SU-DHL-6 (cell line): ENCODE results near the gene SULF2.

Experiments
- H2AFZ ChIP-seq: fragments of 200-600 bp; sonication (generic); 2 replicates; pipeline ENCODE4 v1.6.1; 2014; ENCODE audit warnings: low read depth, mild to moderate bottlenecking, moderate library complexity, mixed read lengths, antibody characterized with exemption, low read length; ENCODE audit not compliant: severe bottlenecking
- H3F3A ChIP-seq: fragments of 200-600 bp; shearing (Covaris generic); 2 replicates; pipeline ENCODE4 v1.6.0; 2016; ENCODE audit warnings: antibody characterized with exemption, mild to moderate bottlenecking; ENCODE audit not compliant: insufficient read depth
- H3K27ac ChIP-seq: fragments of 200-600 bp; sonication (generic); 2 replicates; pipeline ENCODE4 v1.5.1; 2016; ENCODE audit warnings: low read depth, mild to moderate bottlenecking, low read length, moderate library complexity, mixed read lengths
- H3K27me3 ChIP-seq: fragments of 200-600 bp; sonication (generic), shearing (Covaris generic); 2 replicates; pipeline ENCODE4 v1.6.0; 2014; ENCODE audit warnings: mild to moderate bottlenecking, low read length
- H3K36me3 ChIP-seq: fragments of 200-600 bp; sonication (generic); 2 replicates; pipeline ENCODE4 v1.6.1; 2014; ENCODE audit warnings: mild to moderate bottlenecking, low read length, mixed read lengths
- H3K4me2 ChIP-seq: fragments of 300-600, 200-600 bp; shearing (Covaris generic), sonication (generic); 2 replicates; pipeline ENCODE4 v1.6.0; 2014; ENCODE audit warnings: low read length, low read depth, mild to moderate bottlenecking; ENCODE audit not compliant: poor library complexity, severe bottlenecking
- H3K4me3 ChIP-seq: fragments of 200-600 bp; sonication (generic); 2 replicates; pipeline ENCODE4 v1.5.1; 2014; ENCODE audit warnings: antibody characterized with exemption, low read length, mild to moderate bottlenecking, mixed read lengths; ENCODE audit not compliant: insufficient read depth, poor library complexity, severe bottlenecking
- H3K79me2 ChIP-seq: fragments of 200-600 bp; sonication (generic); 2 replicates; pipeline ENCODE4 v1.6.1; 2014; ENCODE audit warnings: mild to moderate bottlenecking, low read length, moderate library complexity; ENCODE audit not compliant: insufficient read depth
- H3K9ac ChIP-seq: fragments of 200-600 bp; sonication (generic); 2 replicates; pipeline ENCODE4 v1.7.0; 2014; ENCODE audit warnings: mild to moderate bottlenecking, low read length
- H3K9me2 ChIP-seq: fragments of 200-600 bp; sonication (generic); replicated peaks from 2 replicates; pipeline ENCODE4 v1.6.1; 2014; ENCODE audit warnings: low read length; ENCODE audit not compliant: insufficient read depth
- H3K9me3 ChIP-seq: fragments of 200-600 bp; sonication (generic); 2 replicates; pipeline ENCODE4 v1.6.1; 2014; ENCODE audit warnings: low read length, mixed read lengths; ENCODE audit not compliant: insufficient read depth
- H4K20me1 ChIP-seq: fragments of 200-600 bp; sonication (generic); 2 replicates; pipeline ENCODE4 v1.6.1; 2014; ENCODE audit warnings: low read depth, mild to moderate bottlenecking, antibody characterized with exemption, low read length, moderate library complexity, mixed read lengths
- CTCF ChIP-seq: fragments of 200-600 bp; sonication (generic); IDR thresholded peaks from one replicate; pipeline ENCODE4 v1.5.1; 2017; ENCODE audit warnings: antibody characterized with exemption, mild to moderate bottlenecking, low read length, moderate library complexity; ENCODE audit not compliant: insufficient read depth, poor library complexity, severe bottlenecking
- EZH2phosphoT487 ChIP-seq: fragments of 200-600 bp; sonication (generic), shearing (Covaris generic); conservative IDR thresholded peaks from 2 replicates; pipeline ENCODE4 v1.6.1; 2018; ENCODE audit warnings: mild to moderate bottlenecking, antibody characterized with exemption, low read length, moderate library complexity, mixed read lengths

Gene SULF2

GRCh38 chr20:47667531-47668312 lies 117.6 kb downstream of the SULF2 start:
- Histone ChIP-seq H3K9me2 (no peaks in the 10 kb centered on the region), H3F3A (peaks cover 28% of the 10 kb centered on the region), H3K79me2 (no peaks in the 10 kb centered on the region), H2AFZ (no peak overlapping the region), H4K20me1 (no peaks in the 10 kb centered on the region), H3K27ac (no peak overlapping the region), H3K4me2 (no peak overlapping the region), H3K27me3 (no peaks in the 10 kb centered on the region), H3K36me3 (no peaks in the 10 kb centered on the region), H3K9me3 (no peaks in the 10 kb centered on the region), H3K4me3 (no peak overlapping the region), H3K9ac (no peak overlapping the region)
- TF ChIP-seq EZH2phosphoT487 (no peak), CTCF (no peak)

- no peaks in the 10 kb centered on the region for H3K36me3 ChIP-seq
These were observed 118.2 kb downstream of the SULF2 start for GRCh38 chr20:47667086-47667485.

GRCh38 chr20:47666304-47666703 lies 119.0 kb downstream of the SULF2 start:
- H3K4me3 ChIP-seq: no peak overlapping the region
- no peaks in the 10 kb centered on the region for H3K9me2 ChIP-seq
- H3K27ac ChIP-seq: no peak overlapping the region
- no peak overlapping the region for H3K9ac ChIP-seq
- H3K36me3 ChIP-seq: no peaks in the 10 kb centered on the region
- H4K20me1 ChIP-seq: no peaks in the 10 kb centered on the region; the same call in 1 of the 2 replicates
- peaks cover 40% of the 10 kb centered on the region for H3F3A ChIP-seq
- no peaks in the 10 kb centered on the region for H3K9me3 ChIP-seq
- no peak for TF ChIP-seq EZH2phosphoT487
- no peak for TF ChIP-seq CTCF
- H2AFZ ChIP-seq: no peak overlapping the region
- H3K4me2 ChIP-seq: no peak overlapping the region
- H3K27me3 ChIP-seq: no peaks in the 10 kb centered on the region
- H3K79me2 ChIP-seq: no peaks in the 10 kb centered on the region

More at GRCh38 chr20:47667086-47667485, 118.2 kb downstream of the SULF2 start:
- peaks cover 33% of the 10 kb centered on the region for H3F3A ChIP-seq
- H3K27ac ChIP-seq: no peak overlapping the region
- no peak for TF ChIP-seq EZH2phosphoT487
- no peak for TF ChIP-seq CTCF
- H3K9me2 ChIP-seq: no peaks in the 10 kb centered on the region
- H3K9me3 ChIP-seq: no peaks in the 10 kb centered on the region
- H3K4me2 ChIP-seq: no peak overlapping the region
- H3K4me3 ChIP-seq: no peak overlapping the region
- H3K9ac ChIP-seq: no peak overlapping the region
- no peaks in the 10 kb centered on the region for H3K27me3 ChIP-seq
- H4K20me1 ChIP-seq: no peaks in the 10 kb centered on the region
- no peak overlapping the region for H2AFZ ChIP-seq
- H3K79me2 ChIP-seq: no peaks in the 10 kb centered on the region
